GM21528 (cell line): Measurements from ENCODE around the gene SPDYE2B.
"Not testable (repeated sequence)": the region's sequence is repeated elsewhere in the genome, so short reads cannot be mapped to it uniquely, and the experiment has no call there.

Experiments
- ATAC-seq: cut with Tn5 transposase; IDR thresholded peaks from one replicate; pipeline ENCODE4 v1.9.1; 2021; ENCODE audit warnings: mild to moderate bottlenecking, moderate library complexity; ENCODE audit not compliant: unreplicated experiment, low FRiP score

The SPDYE2B gene, protein sequence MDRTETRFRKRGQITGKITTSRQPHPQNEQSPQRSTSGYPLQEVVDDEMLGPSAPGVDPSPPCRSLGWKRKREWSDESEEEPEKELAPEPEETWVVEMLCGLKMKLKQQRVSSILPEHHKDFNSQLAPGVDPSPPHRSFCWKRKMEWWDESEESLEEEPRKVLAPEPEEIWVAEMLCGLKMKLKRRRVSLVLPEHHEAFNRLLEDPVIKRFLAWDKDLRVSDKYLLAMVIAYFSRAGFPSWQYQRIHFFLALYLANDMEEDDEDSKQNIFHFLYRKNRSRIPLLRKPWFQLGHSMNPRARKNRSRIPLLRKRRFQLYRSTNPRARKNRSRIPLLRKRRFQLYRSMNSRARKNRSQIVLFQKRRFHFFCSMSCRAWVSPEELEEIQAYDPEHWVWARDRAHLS

GRCh38 chr7:102649924-102650323 is at the start of gene SPDYE2B:
Gene SPDYE2B (plus strand): TSS chr7:102650319. CDS start chr7:102652349, 2,030 bp downstream.
- ATAC-seq = not testable (repeated sequence)

DNA sequence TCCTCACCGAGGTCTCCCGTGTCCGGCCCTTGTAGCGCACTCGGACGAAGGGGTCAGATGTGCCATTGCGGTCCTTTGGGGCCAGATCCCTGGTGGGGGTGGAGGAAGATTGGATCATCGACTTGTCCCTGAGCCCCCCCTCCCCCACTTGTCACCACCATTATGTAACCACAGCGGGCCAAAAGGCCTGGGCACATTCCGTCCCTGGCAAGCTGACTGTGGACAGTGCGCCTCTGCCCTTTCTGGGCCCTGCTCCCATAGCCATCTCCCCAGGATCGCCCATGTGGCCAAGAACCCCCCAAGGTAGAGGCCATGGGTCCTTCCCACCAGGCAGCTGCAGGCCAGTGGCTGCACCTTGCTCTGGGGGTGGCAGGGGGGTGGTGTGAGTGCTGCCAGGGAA is 47.8 kb upstream of the SPDYE2B start:
- not testable (repeated sequence) for ATAC-seq

- not testable (repeated sequence) for ATAC-seq
Measured at GRCh38 chr7:102604431-102605145, 45.5 kb upstream of the SPDYE2B start.

GRCh38 chr7:102606848-102607247 is 43.3 kb upstream of the SPDYE2B start:
- ATAC-seq = not testable (repeated sequence)

GRCh38 chr7:102609734-102610133 is 40.4 kb upstream of the SPDYE2B start:
- not testable (repeated sequence) for ATAC-seq

DNA sequence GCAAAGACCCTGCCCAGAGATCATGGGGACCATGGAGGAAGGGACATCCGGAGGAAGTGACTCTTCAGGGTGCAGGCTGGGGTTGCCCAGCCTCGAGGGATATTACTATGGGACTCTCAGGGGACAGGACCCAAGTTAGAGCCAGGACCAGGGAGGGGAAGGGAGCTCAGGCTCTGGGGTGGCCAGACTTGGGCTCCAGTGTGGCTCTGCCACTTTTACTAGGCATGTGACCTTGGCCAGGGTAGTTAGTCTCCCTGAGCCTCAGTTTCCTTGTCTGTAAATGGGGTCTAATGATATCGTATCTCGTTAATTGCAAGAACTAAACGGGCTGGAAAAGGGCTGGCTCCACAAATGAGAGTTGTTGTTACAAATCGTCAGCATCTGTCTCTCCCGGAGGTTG is 39.7 kb upstream of the SPDYE2B start:
- ATAC-seq = not testable (repeated sequence)

DNA sequence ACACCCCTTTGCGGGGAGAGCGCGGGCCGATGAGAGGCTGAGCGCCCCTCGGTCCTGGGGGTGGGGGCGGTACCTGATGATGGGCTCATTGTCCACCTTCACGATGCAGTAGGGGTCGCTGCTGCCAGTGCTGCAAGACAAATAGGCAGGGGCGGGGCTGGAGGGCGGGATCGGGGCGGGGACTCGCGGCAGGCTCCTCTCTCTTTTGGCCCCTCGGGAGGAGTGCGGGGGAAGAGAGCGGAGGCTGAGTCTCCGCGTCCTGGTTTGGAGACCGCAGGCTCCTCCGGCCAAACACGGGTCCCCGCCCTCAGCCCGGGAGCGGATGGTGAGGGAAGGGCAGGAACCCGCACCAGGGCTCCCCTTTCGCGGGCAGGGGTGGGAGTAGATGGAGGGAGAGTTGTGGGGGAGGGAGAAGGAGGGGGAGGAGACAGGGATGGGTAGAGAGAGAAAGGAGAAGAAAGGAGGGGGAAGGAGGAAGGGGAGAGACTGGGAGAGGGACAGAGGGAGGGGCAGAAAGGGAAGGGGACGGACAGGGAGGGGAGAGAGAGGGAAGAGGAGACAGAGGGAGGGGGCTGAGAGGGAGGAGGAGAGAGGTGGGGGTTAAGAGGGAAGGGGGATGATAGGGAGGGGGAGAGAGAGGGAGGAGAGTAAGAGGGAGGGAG is 39.0 kb upstream of the SPDYE2B start:
- ATAC-seq = peak; percentile 35

GRCh38 chr7:102611675-102612325 is 38.3 kb upstream of the SPDYE2B start:
- not testable (repeated sequence) for ATAC-seq

- peak; percentile 62 for ATAC-seq
Measured at GRCh38 chr7:102613575-102614345, 36.4 kb upstream of the SPDYE2B start.

GRCh38 chr7:102614346-102614697 is 35.8 kb upstream of the SPDYE2B start:
- ATAC-seq = peak; percentile 24

DNA sequence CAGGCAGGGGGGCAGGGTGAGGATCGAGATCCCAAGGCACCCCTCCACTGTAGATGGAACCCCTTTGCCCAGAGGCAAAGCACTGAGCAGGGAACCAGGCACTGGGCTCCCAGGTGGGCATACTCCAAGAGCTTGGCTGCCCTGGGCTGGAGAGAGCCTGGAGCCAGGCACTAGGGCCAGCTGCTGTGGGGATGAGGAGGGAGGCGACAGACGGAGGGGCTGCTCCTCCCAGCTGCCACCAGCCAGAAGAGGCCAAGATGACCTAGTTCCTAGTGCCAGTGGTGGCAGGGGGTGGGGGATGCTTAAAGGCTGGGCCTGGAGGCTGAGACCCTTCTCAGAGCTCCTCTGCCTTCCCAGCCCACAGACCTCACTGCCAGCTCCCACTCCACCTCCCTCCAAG is 35.2 kb upstream of the SPDYE2B start:
- not testable (repeated sequence) for ATAC-seq

GRCh38 chr7:102615930-102616329 is 34.2 kb upstream of the SPDYE2B start:
- ATAC-seq = not testable (repeated sequence)

GRCh38 chr7:102616507-102617125 is 33.5 kb upstream of the SPDYE2B start, which contains the start of gene RASA4:
Gene RASA4 (minus strand): TSS chr7:102616756. CDS start chr7:102616689, 67 bp downstream.
- peak; percentile 54 for ATAC-seq

DNA sequence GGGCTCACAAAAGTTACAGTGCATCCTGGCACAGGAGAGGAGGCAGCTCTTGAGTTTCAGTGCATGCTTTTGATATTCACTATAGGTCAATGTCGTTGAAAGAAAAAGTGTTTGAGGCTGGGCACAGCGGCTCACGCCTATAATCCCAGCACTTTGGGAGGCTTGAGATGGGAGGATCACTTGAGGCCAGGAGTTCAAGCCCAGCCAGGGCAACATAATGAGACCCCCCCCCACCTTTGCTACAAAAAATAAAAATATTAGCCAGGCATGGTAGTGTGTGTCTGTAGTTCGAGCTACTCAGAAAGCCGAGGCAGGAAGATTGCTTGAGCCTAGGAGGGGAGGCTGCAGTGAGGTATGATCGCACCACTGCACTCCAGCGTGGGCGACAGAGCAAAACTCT is 32.0 kb upstream of the SPDYE2B start:
- ATAC-seq = not testable (repeated sequence)

DNA sequence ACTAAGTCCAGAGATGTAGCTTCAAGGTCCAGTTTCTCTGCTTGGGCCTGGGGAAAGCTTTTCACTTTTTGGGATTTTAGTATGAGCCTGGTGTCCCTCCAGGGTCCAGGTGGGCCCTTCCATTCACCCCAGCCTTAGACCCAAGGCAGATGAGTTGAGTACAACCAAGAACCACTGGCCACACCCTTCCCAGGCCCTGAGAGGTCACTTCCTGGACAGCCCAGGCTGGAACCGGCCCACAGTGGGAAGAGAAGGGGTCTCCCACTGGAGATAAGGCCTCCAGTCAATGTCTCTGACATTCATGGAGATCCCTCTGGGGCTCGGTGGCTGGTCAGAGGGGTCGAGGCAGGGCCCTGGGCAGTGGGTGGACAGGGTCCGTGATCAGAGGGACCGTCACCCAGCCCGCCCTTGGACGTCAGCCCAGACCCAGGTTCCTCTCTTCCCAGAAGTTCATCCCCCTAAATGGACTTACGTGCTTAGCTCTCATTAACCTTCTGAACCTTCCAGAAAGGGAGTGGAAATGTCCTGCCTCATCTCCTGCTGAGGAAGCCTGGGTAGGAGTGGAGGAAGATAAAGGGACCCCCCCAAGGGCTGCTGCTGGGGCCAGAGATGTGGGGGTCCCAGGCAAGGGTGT is 22.7 kb upstream of the SPDYE2B start:
- ATAC-seq = not testable (repeated sequence)

DNA sequence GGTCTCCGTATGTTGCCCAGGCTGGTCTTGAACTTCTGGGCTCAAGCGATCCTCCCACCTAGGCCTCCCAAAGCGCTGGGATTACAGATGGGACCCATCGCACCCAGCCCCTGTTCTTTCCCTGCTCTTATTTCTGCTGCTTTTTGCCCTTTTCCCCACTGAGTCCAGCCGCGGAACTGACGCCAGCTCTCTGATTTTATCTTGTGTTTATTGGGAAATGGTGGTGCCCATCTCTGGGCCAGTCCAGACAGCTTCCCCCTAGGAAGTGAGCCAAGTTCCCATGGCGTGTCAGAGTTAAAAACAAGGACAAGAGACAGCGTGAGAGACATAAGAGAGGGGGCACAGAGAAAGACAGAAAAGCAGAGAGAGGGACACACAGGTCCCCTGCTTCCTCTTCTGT is 19.5 kb upstream of the SPDYE2B start:
- ATAC-seq = not testable (repeated sequence)

DNA sequence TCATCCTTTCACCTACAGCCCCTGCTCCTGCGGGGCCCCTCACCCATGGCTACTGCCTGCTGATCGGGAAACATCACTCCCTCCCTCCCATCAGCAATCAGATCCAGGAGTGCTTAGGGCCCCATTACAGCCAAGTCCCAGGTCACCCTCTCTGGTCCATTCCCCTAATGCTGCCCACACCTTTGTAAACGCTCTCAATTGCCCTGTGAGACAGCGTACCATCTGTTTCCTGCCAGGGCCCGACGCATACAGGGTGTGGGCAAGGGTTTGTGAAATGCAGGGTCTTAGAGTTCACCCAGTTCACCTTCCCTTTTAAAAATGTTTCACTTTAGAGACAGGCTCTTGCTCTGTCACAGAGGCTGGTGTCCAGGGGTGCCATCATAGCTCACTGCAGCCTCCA is 15.8 kb upstream of the SPDYE2B start:
- ATAC-seq = not testable (repeated sequence)

DNA sequence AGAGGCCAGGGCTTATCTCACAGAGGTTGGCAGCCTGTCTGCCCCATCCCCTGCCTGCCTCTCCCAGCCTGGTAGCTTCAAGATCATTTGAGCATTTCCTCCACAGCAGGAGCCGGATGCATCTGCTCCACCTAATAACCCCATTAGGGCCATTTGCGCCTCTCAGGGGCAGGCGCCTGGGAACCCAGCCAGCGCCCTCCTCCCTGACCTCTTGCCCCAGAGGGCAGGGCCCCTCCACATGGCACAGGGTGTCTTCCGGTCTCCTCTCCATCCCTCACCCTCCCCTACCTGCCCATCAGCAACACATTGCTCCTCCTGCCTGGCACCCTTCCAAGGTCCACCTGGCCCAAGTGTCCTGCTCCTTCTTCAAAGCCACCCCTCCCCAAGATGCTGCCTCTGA is 14.8 kb upstream of the SPDYE2B start:
- not testable (repeated sequence) for ATAC-seq

- not testable (repeated sequence) for ATAC-seq
Measured at GRCh38 chr7:102636956-102637355, 13.2 kb upstream of the SPDYE2B start.
